ENCODE measurements around the gene SEC14L3.

DNA sequence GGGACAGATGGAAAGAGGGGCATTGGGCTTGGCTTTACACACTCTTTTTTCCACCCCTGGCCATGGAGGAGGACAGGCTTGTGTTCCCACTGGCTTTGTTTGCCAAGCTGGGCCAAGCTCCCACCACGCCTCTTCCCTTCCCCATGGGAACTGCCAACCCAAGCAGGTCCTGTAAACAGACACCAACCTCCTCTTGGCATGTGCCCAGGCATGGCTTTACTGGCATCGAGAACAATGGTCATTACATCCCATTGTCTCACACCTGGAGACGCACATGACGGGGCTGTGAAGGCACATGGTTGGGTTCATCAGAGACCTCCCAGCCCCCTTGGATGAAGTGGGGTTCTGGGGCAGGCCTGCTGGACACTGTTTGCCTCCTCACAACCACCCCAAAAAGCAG lies 11.7 kb downstream of the SEC14L3 start:
- TF ChIP-seq CTCF (IDR thresholded peaks at IDR 0.05) (no peak), POLR2A (IDR thresholded peaks at IDR 0.05) (no peak)
